HAP-1 (cell line): ENCODE results near the gene NCOA3.

ENCODE experiments used
- DNase-seq, 2 experiments: peaks; one replicate each; pipeline ENCODE4 v3.0.0-alpha.2; 2016 to 2020; ENCODE audit warnings: low spot score in 2 of 2
- H3K27me3 ChIP-seq: fragments of 250-450 bp; sonication (Bioruptor Pico); 2 replicates; pipeline ENCODE4 v1.5.1; 2020; ENCODE audit warnings: low read depth, mild to moderate bottlenecking, moderate library complexity
- H3K36me3 ChIP-seq: fragments of 250-450 bp; sonication (Bioruptor Pico); replicated peaks from 2 replicates; pipeline ENCODE4 v1.5.1; 2020; ENCODE audit warnings: mild to moderate bottlenecking
- H3K4me1 ChIP-seq: fragments of 250-450 bp; sonication (Bioruptor Pico); 2 replicates; pipeline ENCODE4 v1.5.1; 2020; ENCODE audit warnings: mild to moderate bottlenecking
- H3K4me3 ChIP-seq: fragments of 250-450 bp; sonication (Bioruptor Pico); 2 replicates; pipeline ENCODE4 v1.5.1; 2020; ENCODE audit warnings: mild to moderate bottlenecking, moderate library complexity
- H3K9me3 ChIP-seq: fragments of 250-450 bp; sonication (Bioruptor Pico); 2 replicates; pipeline ENCODE4 v1.5.1; 2020; ENCODE audit warnings: mild to moderate bottlenecking, moderate library complexity
- in situ Hi-C: fragments of 300-500 bp; cut with MboI; formaldehyde crosslinking; loops from 3 replicates; pipeline ENCODE4 v1.14.3; 2020; ENCODE audit warnings: low sequenced_read_pairs, inconsistent platforms, mixed read lengths

NCOA3 gene

GRCh38 chr20:47688385-47689381 lies 187.0 kb downstream of the NCOA3 start:
- no peaks in the 10 kb centered on the region for H3K36me3 ChIP-seq
- no peaks in the 10 kb centered on the region for H3K27me3 ChIP-seq
- H3K4me3 ChIP-seq: no peak overlapping the region
- DNase-seq: no peak
- in situ Hi-C loops: no loop called here
- no peaks in the 10 kb centered on the region for H3K4me1 ChIP-seq
- no peaks in the 10 kb centered on the region for H3K9me3 ChIP-seq

GRCh38 chr20:47689731-47690130 lies 188.0 kb downstream of the NCOA3 start:
- in situ Hi-C loops: no loop called here
- DNase-seq: no peak
- Histone ChIP-seq H3K9me3 (no peaks in the 10 kb centered on the region), H3K27me3 (no peaks in the 10 kb centered on the region), H3K36me3 (no peaks in the 10 kb centered on the region), H3K4me1 (no peaks in the 10 kb centered on the region), H3K4me3 (no peak overlapping the region)

GRCh38 chr20:47691625-47692024 lies 189.9 kb downstream of the NCOA3 start:
- Histone ChIP-seq H3K9me3 (no peaks in the 10 kb centered on the region), H3K4me1 (no peaks in the 10 kb centered on the region), H3K36me3 (no peaks in the 10 kb centered on the region), H3K4me3 (no peak overlapping the region), H3K27me3 (no peaks in the 10 kb centered on the region)
- no peak for DNase-seq
- in situ Hi-C loops: no loop called here

GRCh38 chr20:47694021-47694818 lies 192.5 kb downstream of the NCOA3 start:
- in situ Hi-C loops: no loop called here

GRCh38 chr20:47696856-47697255 lies 195.2 kb downstream of the NCOA3 start:
- in situ Hi-C loops: no loop called here
- Histone ChIP-seq H3K4me3 (no peak overlapping the region), H3K9me3 (no peaks in the 10 kb centered on the region), H3K27me3 (no peaks in the 10 kb centered on the region), H3K4me1 (no peaks in the 10 kb centered on the region), H3K36me3 (no peaks in the 10 kb centered on the region)
- DNase-seq: no peak

More at GRCh38 chr20:47694021-47694818, 192.5 kb downstream of the NCOA3 start:
- Histone ChIP-seq H3K9me3 (no peaks in the 10 kb centered on the region), H3K4me1 (no peaks in the 10 kb centered on the region), H3K27me3 (no peaks in the 10 kb centered on the region), H3K36me3 (no peaks in the 10 kb centered on the region), H3K4me3 (no peak overlapping the region)
- no peak for DNase-seq

GRCh38 chr20:47698142-47698541 lies 196.5 kb downstream of the NCOA3 start:
- H3K9me3 ChIP-seq: no peaks in the 10 kb centered on the region

GRCh38 chr20:47699818-47700217 lies 198.1 kb downstream of the NCOA3 start:
- Histone ChIP-seq H3K4me3 (no peak overlapping the region), H3K27me3 (no peaks in the 10 kb centered on the region), H3K9me3 (no peaks in the 10 kb centered on the region), H3K4me1 (no peaks in the 10 kb centered on the region), H3K36me3 (no peaks in the 10 kb centered on the region)
- DNase-seq: no peak
- in situ Hi-C loops: no loop called here

More at GRCh38 chr20:47698142-47698541, 196.5 kb downstream of the NCOA3 start:
- no peaks in the 10 kb centered on the region for H3K4me1 ChIP-seq
- DNase-seq: no peak
- H3K27me3 ChIP-seq: no peaks in the 10 kb centered on the region
- in situ Hi-C loops: no loop called here
- no peaks in the 10 kb centered on the region for H3K36me3 ChIP-seq
- H3K4me3 ChIP-seq: no peak overlapping the region

GRCh38 chr20:47700327-47700726 lies 198.6 kb downstream of the NCOA3 start:
- no peaks in the 10 kb centered on the region for H3K4me1 ChIP-seq
- H3K4me3 ChIP-seq: no peak overlapping the region
- H3K27me3 ChIP-seq: no peaks in the 10 kb centered on the region
- DNase-seq: no peak
- H3K36me3 ChIP-seq: no peaks in the 10 kb centered on the region
- H3K9me3 ChIP-seq: no peaks in the 10 kb centered on the region
- in situ Hi-C loops: no loop called here

- Histone ChIP-seq H3K36me3 (no peaks in the 10 kb centered on the region), H3K4me1 (no peaks in the 10 kb centered on the region), H3K27me3 (no peaks in the 10 kb centered on the region), H3K9me3 (no peaks in the 10 kb centered on the region), H3K4me3 (no peak overlapping the region)
- in situ Hi-C loops: no loop called here
- DNase-seq: no peak
Observed at GRCh38 chr20:47701612-47702011, 199.9 kb downstream of the NCOA3 start.

GRCh38 chr20:47703748-47704147 lies 202.1 kb downstream of the NCOA3 start:
- no peaks in the 10 kb centered on the region for H3K9me3 ChIP-seq
- no peak overlapping the region for H3K4me3 ChIP-seq
- DNase-seq: no peak
- H3K36me3 ChIP-seq: no peaks in the 10 kb centered on the region
- no peaks in the 10 kb centered on the region for H3K4me1 ChIP-seq
- in situ Hi-C loops: no loop called here
- no peaks in the 10 kb centered on the region for H3K27me3 ChIP-seq

- no peak for DNase-seq
- Histone ChIP-seq H3K36me3 (no peaks in the 10 kb centered on the region), H3K4me3 (no peak overlapping the region), H3K27me3 (no peaks in the 10 kb centered on the region), H3K4me1 (no peaks in the 10 kb centered on the region), H3K9me3 (no peaks in the 10 kb centered on the region)
- in situ Hi-C loops: no loop called here
Observed at GRCh38 chr20:47704746-47705496, 203.2 kb downstream of the NCOA3 start.

- in situ Hi-C loops: no loop called here
- Histone ChIP-seq H3K4me1 (no peaks in the 10 kb centered on the region), H3K9me3 (no peaks in the 10 kb centered on the region), H3K4me3 (no peak overlapping the region), H3K27me3 (no peaks in the 10 kb centered on the region), H3K36me3 (no peaks in the 10 kb centered on the region)
- DNase-seq: no peak
Observed at GRCh38 chr20:47705497-47705856, 203.8 kb downstream of the NCOA3 start.

- H3K27me3 ChIP-seq: no peaks in the 10 kb centered on the region
- in situ Hi-C loops: no loop called here
- no peaks in the 10 kb centered on the region for H3K36me3 ChIP-seq
- no peak for DNase-seq
- no peaks in the 10 kb centered on the region for H3K4me1 ChIP-seq
- no peaks in the 10 kb centered on the region for H3K9me3 ChIP-seq
- no peak overlapping the region for H3K4me3 ChIP-seq
Observed at GRCh38 chr20:47706345-47706744, 204.7 kb downstream of the NCOA3 start.
